ENCODE measurements around the gene CD180. TPM values are rescaled to one million over a fixed set of nuclear protein-coding genes. Genes with fewer than 3 reads are reported as not detected.

The CD180 gene
- total RNA-seq, 1 experiment from 2014 or later, result not detected

DNA sequence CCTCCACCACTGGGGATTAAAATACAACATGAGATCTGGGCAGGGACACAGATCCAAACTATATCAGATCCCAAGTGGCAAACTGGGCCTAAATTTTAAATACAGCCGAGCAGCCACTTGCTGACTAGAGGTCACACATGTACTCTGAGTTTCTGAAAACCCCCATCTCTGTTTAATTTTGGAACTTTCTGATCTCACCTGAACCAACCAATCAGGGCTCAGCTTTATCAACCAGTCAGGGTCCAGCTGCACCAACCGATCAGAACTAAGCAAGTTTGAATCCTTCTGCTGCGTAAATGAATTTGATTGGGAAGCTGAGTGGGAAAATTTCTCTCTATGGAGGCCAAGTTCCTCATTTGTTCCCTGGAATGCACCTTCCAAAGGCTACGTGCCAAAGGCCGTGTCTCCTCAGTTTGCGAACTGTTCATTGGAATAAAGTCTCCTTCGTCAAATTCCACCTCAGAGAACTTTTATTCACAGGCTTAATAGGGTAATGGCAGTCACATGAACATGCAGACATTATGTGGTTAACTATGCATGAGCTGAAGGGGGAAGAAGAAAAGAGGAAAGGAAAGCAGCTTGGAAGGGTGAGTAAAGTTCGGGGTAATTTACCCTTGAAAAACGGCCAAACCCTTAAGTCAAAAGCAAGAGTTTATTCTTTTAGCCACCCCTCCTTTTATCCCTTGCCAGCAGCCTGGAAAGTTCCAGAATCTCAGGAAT, 3.7 kb downstream of the CD180 start:
- H3K27ac ChIP-seq (ENCODE audit: low read length), result no peak overlapping the region
- TF ChIP-seq, protein P1, sequence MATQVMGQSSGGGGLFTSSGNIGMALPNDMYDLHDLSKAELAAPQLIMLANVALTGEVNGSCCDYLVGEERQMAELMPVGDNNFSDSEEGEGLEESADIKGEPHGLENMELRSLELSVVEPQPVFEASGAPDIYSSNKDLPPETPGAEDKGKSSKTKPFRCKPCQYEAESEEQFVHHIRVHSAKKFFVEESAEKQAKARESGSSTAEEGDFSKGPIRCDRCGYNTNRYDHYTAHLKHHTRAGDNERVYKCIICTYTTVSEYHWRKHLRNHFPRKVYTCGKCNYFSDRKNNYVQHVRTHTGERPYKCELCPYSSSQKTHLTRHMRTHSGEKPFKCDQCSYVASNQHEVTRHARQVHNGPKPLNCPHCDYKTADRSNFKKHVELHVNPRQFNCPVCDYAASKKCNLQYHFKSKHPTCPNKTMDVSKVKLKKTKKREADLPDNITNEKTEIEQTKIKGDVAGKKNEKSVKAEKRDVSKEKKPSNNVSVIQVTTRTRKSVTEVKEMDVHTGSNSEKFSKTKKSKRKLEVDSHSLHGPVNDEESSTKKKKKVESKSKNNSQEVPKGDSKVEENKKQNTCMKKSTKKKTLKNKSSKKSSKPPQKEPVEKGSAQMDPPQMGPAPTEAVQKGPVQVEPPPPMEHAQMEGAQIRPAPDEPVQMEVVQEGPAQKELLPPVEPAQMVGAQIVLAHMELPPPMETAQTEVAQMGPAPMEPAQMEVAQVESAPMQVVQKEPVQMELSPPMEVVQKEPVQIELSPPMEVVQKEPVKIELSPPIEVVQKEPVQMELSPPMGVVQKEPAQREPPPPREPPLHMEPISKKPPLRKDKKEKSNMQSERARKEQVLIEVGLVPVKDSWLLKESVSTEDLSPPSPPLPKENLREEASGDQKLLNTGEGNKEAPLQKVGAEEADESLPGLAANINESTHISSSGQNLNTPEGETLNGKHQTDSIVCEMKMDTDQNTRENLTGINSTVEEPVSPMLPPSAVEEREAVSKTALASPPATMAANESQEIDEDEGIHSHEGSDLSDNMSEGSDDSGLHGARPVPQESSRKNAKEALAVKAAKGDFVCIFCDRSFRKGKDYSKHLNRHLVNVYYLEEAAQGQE (IDR thresholded peaks at IDR 0.05; ENCODE audit: insufficient read depth in 1 of 2, low read depth in 2 of 2, low read length in 1 of 2), result no peak
- TF ChIP-seq SIN3A (IDR thresholded peaks at IDR 0.05; ENCODE audit: borderline replicate concordance, insufficient read depth, low read depth, low read length) (no peak), TCF7L2 (IDR thresholded peaks at IDR 0.05; ENCODE audit: low read depth, low read length) (no peak), POLR2AphosphoS5 (IDR thresholded peaks at IDR 0.05; ENCODE audit: low read depth, low read length) (no peak)
- POLR2A ChIA-PET, result no interaction called here
- intact Hi-C loops (cut with micrococcal nuclease; ENCODE audit: unreplicated experiment) (no loop called here), in situ Hi-C loops (cut with HindIII; ENCODE audit: low pct_unique_long_range_greater_than_20kb, low sequenced_read_pairs) (no loop called here)
- BruUV-seq (replicated peaks), result no TSS peak
- no peaks in the 10 kb centered on the region for H3K9me3 ChIP-seq (ENCODE audit: control insufficient read depth, insufficient read depth, low read depth, low read length)
- DNase-seq (ENCODE audit: low read depth, low spot score), result no peak
- no peak overlapping the region for H3K4me3 ChIP-seq (ENCODE audit: low read depth in 2 of 2, low read length in 2 of 2)
- H3K4me1 ChIP-seq (ENCODE audit: control insufficient read depth, insufficient read depth, low read length), result no peaks in the 10 kb centered on the region
- H3K36me3 ChIP-seq (ENCODE audit: control insufficient read depth, insufficient read depth, low read length), result no peaks in the 10 kb centered on the region
- no peak for ATAC-seq
- CTCF ChIA-PET, result no interaction called here
- no peaks in the 10 kb centered on the region for H3K27me3 ChIP-seq (ENCODE audit: control insufficient read depth, insufficient read depth, low read length)

DNA sequence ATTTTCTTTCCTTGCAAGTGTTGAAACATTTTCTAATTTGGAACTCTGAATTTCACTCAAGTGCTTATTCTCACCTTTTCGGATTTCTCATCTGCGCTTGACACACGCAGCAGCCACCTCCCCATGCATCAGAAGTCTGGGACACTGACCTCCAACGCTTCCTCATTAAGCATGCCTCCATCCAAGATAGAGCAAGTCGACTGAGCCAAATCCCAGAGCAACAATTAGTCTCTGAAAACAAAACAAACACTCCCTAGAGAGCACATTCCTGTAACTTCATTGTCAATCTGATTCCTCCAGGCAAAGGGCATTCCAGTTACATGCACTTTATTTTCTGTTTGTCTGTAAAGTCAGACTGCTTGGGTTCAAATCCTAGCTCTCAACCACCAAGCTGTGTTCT, 5.7 kb downstream of the CD180 start:
- intact Hi-C loops (cut with micrococcal nuclease; ENCODE audit: unreplicated experiment), result no loop called here
- H3K4me3 ChIP-seq (ENCODE audit: low read depth in 2 of 2, low read length in 2 of 2), result no peak overlapping the region
- no peaks in the 10 kb centered on the region for H3K9me3 ChIP-seq (ENCODE audit: control insufficient read depth, insufficient read depth, low read depth, low read length)
- no peaks in the 10 kb centered on the region for H3K4me1 ChIP-seq (ENCODE audit: control insufficient read depth, insufficient read depth, low read length)
- TF ChIP-seq TCF7L2 (IDR thresholded peaks at IDR 0.05; ENCODE audit: low read depth, low read length), result no peak
- no peak for TF ChIP-seq SIN3A (IDR thresholded peaks at IDR 0.05; ENCODE audit: borderline replicate concordance, insufficient read depth, low read depth, low read length)
- TF ChIP-seq, protein P1 (IDR thresholded peaks at IDR 0.05; ENCODE audit: insufficient read depth in 1 of 2, low read depth in 2 of 2, low read length in 1 of 2), result no peak
- no peak overlapping the region for H3K27ac ChIP-seq (ENCODE audit: low read length)
- ChIA-PET POLR2A (no interaction called here), CTCF (no interaction called here)
- H3K27me3 ChIP-seq (ENCODE audit: control insufficient read depth, insufficient read depth, low read length), result no peaks in the 10 kb centered on the region
- BruUV-seq (replicated peaks), result no TSS peak
- no peaks in the 10 kb centered on the region for H3K36me3 ChIP-seq (ENCODE audit: control insufficient read depth, insufficient read depth, low read length)
- ATAC-seq (no peak), DNase-seq (ENCODE audit: low read depth, low spot score) (no peak)
- in situ Hi-C loops (cut with HindIII; ENCODE audit: low pct_unique_long_range_greater_than_20kb, low sequenced_read_pairs), result no loop called here

DNA sequence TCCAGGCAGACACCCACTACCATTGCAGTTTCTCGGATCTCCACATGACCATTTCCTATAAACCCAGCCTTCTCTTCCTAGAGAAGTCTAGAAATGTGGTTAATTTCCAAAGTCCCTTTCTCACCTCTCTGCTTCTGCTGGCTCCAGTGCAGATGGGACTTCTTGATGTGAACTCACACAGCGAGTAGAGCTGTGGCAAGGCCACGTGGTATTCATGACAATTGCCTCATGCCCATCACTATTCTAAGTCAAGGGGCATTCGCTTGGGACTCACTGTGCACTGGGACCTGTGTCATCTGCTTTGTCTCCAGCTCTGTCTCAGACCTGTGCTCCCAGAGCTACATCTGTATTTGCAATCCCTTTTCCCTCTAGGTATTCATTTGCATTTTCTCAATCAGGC, 6.2 kb downstream of the CD180 start:
- Histone ChIP-seq H3K4me3 (ENCODE audit: low read depth in 2 of 2, low read length in 2 of 2) (no peak overlapping the region), H3K27me3 (ENCODE audit: control insufficient read depth, insufficient read depth, low read length) (no peaks in the 10 kb centered on the region), H3K27ac (ENCODE audit: low read length) (no peak overlapping the region), H3K9me3 (ENCODE audit: control insufficient read depth, insufficient read depth, low read depth, low read length) (no peaks in the 10 kb centered on the region), H3K36me3 (ENCODE audit: control insufficient read depth, insufficient read depth, low read length) (no peaks in the 10 kb centered on the region), H3K4me1 (ENCODE audit: control insufficient read depth, insufficient read depth, low read length) (no peaks in the 10 kb centered on the region)
- no peak for DNase-seq (ENCODE audit: low read depth, low spot score)
- no peak for TF ChIP-seq TCF7L2 (IDR thresholded peaks at IDR 0.05; ENCODE audit: low read depth, low read length)
- TF ChIP-seq, protein P1 (IDR thresholded peaks at IDR 0.05; ENCODE audit: insufficient read depth in 1 of 2, low read depth in 2 of 2, low read length in 1 of 2), result no peak
- TF ChIP-seq POLR2AphosphoS5 (IDR thresholded peaks at IDR 0.05; ENCODE audit: low read depth, low read length), result no peak
- TF ChIP-seq, protein P2, sequence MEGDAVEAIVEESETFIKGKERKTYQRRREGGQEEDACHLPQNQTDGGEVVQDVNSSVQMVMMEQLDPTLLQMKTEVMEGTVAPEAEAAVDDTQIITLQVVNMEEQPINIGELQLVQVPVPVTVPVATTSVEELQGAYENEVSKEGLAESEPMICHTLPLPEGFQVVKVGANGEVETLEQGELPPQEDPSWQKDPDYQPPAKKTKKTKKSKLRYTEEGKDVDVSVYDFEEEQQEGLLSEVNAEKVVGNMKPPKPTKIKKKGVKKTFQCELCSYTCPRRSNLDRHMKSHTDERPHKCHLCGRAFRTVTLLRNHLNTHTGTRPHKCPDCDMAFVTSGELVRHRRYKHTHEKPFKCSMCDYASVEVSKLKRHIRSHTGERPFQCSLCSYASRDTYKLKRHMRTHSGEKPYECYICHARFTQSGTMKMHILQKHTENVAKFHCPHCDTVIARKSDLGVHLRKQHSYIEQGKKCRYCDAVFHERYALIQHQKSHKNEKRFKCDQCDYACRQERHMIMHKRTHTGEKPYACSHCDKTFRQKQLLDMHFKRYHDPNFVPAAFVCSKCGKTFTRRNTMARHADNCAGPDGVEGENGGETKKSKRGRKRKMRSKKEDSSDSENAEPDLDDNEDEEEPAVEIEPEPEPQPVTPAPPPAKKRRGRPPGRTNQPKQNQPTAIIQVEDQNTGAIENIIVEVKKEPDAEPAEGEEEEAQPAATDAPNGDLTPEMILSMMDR (IDR thresholded peaks at IDR 0.05), result no peak
- TF ChIP-seq SIN3A (IDR thresholded peaks at IDR 0.05; ENCODE audit: borderline replicate concordance, insufficient read depth, low read depth, low read length), result no peak
- CTCF ChIA-PET, result no interaction called here
- in situ Hi-C loops (cut with HindIII; ENCODE audit: low pct_unique_long_range_greater_than_20kb, low sequenced_read_pairs) (no loop called here), intact Hi-C loops (cut with micrococcal nuclease; ENCODE audit: unreplicated experiment) (no loop called here)
- POLR2A ChIA-PET, result no interaction called here
- ATAC-seq, result no peak
- no TSS peak for BruUV-seq (replicated peaks)
